WI38 (cell line): Measurements from ENCODE around the gene WNT16.

Source experiments
- H3K4me3 ChIP-seq: 2 replicates; pipeline ENCODE4 v1.5.1; 2011; ENCODE audit warnings: low read depth, mild to moderate bottlenecking, control low read depth, low read length
- CTCF ChIP-seq: IDR thresholded peaks from 2 replicates; pipeline ENCODE4 v1.5.1; 2012; ENCODE audit warnings: low read depth, mild to moderate bottlenecking, control low read depth, low read length

The WNT16 gene

DNA sequence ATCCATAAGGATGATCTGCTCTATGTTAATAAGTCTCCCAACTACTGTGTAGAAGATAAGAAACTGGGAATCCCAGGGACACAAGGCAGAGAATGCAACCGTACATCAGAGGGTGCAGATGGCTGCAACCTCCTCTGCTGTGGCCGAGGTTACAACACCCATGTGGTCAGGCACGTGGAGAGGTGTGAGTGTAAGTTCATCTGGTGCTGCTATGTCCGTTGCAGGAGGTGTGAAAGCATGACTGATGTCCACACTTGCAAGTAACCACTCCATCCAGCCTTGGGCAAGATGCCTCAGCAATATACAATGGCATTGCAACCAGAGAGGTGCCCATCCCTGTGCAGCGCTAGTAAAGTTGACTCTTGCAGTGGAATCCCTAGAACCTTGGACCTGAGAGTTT, 10.3 kb downstream of the WNT16 start:
- no peak for TF ChIP-seq CTCF
- H3K4me3 ChIP-seq = no peak overlapping the region

DNA sequence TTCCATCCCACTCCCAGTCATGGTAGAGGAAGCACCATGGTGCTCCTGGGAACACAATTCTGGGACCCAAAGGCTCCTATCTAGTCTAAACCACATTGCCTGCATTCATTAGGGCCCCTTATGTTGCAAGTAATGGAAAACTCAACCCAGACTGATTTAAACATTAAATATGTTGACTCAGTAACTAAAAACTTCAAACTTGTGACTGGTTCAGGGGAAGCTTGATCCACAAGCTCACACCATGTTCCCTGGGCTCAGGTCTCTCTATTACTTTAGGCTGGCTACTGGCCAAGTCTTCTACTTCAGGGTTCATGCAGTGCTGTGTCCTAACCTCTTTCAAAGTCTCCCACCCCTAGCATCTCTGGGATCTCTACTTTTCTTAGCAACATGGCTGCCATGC, 13.1 kb downstream of the WNT16 start:
- no peak for TF ChIP-seq CTCF

DNA sequence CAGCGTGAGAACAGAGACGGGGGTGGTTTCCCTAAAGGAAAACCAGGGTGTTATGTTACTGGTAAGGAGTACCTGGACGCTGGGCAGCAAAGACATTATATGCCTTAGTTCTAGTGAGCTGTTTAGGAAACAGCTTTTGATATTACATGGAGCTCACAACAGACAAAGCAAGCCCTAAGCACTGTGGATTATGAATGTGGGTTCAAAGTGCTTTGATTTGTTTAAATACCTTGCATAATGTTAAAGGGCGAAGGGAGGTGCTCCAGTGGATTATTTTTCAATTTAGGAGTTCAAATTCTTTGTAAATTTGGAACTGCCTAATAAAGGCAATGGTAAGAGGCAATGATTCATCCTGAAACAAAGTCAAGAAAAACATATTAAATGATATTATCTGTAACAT, 13.8 kb downstream of the WNT16 start:
- TF ChIP-seq CTCF = no peak
- H3K4me3 ChIP-seq = no peak overlapping the region

More for the DNA sequence above, 13.1 kb downstream of the WNT16 start:
- H3K4me3 ChIP-seq = no peak overlapping the region

- no peak overlapping the region for H3K4me3 ChIP-seq
- TF ChIP-seq CTCF = no peak
Observed at GRCh38 chr7:121343302-121343701, 14.5 kb downstream of the WNT16 start.

GRCh38 chr7:121344093-121344492, 15.3 kb downstream of the WNT16 start:
- no peak overlapping the region for H3K4me3 ChIP-seq
- no peak for TF ChIP-seq CTCF

- H3K4me3 ChIP-seq = no peak overlapping the region
- no peak for TF ChIP-seq CTCF
Observed at GRCh38 chr7:121344497-121344896, 15.7 kb downstream of the WNT16 start.

DNA sequence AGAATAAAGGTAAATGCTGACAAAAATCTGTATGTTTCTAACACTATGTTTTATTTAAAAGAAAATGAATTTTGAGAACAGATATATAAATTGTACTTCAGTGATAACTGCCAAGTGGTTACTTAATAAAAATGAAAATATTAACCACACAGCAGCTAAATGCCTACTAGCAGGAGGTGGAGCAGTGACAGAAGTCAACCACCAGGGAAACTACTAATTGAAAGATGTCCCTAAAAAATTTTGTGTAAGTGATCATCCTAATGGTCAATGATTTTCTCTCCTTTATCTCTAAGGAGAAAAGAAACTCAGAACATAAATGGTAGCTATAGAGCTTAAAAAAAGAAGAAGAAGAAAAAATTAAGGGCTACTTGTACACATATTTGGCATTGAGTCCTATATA, 22.9 kb downstream of the WNT16 start:
- no peak overlapping the region for H3K4me3 ChIP-seq
- no peak for TF ChIP-seq CTCF
